HG02885 (cell line): ENCODE results near the gene PILRA.
A peak's percentile ranks its signal among the peaks of the same experiment; 100 is the strongest.
"Not testable (repeated sequence)": the region's sequence is repeated elsewhere in the genome, so short reads cannot be mapped to it uniquely, and the experiment has no call there.

Experiments
- ATAC-seq: cut with Tn5 transposase; IDR thresholded peaks from one replicate; pipeline ENCODE4 v1.9.1; 2021; ENCODE audit warnings: mild to moderate bottlenecking; ENCODE audit not compliant: unreplicated experiment, poor library complexity

Gene PILRA

DNA sequence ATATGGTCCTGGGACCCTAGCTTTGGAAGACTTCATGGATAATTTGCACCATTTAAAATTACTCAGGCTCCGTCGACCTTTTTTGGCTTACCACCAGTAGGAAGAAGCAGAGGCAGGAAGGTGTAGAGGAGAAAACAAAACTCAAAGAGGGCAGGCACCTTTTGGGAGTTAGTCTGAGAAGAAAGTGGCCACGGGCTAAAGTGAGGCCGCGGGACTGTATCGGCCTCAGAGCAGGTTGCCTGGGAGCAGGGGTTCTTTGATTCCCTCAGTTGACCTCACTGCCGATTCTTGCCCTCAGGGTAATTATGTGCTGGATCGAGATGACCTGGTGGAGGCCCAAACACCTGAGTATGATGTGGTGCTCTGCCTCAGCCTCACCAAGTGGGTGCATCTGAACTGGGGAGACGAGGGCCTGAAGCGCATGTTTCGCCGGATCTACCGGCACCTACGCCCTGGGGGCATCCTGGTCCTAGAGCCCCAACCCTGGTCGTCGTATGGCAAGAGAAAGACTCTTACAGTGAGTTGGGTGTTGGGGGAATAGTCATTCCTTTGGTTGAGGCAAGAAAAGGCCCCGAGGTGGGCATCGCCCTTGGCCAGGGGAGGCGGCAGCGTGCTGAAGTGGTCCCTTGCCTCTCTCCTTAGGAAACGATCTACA is 59.5 kb downstream of the PILRA start:
- no peak for ATAC-seq

DNA sequence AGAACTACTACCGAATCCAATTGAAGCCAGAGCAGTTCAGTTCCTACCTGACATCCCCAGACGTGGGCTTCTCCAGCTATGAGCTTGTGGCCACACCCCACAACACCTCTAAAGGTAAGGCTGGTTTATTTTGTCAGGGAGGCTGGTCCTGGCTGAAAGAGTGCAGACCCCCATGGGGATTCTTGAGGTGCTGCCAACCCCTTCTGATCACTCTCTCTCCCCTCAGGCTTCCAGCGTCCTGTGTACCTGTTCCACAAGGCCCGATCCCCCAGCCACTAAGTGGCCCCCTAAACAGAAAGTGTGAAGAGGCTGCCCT is 59.9 kb downstream of the PILRA start:
- no peak for ATAC-seq

DNA sequence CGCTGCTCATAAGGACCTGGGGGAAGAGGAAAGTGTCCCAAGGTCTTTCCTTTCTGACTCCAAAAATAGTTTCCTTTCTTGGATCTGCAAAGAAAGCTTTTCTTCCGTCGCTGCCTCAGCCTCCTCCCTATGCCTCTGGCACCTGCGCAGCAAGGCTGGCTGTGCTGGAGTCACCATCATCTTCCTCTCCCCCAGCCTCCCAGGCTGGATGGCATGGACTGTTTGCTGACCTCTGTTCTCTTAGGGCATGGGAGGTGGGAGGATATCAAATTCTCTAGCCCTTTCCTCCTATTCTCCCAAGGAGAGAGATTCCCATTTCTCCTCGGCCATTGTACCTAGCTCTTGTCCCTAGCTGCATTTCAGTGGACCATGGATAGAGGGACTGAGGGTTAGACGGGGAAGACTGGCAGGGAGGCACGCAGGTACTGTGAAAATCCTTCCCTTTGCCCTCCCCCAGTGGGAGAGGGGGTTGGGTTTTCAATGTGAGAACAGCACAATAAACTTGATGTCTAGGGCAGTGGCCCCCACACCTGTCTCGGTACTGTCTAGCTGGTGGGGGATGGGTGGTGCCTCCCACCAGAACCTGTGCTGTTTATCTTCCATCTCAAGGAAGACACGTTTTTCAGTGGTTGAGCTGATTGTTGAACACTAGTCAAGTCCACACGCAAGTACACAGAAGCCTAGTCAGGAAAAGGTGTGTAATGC is 60.5 kb downstream of the PILRA start:
- ATAC-seq, result no peak

DNA sequence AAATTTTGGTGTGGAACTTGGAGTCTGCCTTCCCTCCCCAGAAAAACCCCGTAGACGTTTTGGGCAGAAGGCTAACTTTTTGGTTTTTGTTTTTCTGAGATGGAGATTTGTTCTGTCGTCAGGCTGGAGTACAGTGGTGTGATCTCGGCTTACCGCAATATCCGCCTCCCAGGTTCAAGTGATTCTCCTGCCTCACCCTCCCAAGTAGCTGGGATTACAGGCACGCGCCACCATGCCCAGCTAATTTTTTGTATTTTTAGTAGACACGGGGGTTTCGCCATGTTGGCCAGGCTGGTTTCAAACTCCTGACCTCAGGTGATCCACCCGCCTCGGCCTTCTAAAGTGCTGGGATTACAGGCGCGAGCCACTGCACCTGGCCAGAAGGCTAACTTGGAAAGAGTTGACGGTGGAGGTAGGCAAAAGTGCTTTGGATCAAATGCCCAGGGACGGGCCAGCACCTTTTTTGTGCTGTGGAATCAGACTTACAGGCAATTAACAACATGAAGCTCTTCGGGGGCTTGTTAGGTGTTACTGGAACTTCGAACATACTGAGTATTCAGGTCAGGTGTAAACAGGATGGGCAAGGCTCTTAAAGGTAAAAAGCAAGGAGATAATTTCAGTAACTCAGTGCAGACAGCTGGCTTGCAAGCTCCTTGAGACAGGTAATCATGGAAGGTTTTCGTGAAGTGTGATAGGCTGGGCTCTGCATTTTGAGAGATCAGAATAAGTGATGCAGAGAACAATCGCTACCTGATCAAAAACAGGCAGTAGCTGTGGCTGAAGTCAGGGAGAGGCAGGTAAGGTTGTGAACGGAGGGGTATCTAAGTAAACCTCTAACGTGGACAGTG is 61.2 kb downstream of the PILRA start:
- ATAC-seq, result no peak

DNA sequence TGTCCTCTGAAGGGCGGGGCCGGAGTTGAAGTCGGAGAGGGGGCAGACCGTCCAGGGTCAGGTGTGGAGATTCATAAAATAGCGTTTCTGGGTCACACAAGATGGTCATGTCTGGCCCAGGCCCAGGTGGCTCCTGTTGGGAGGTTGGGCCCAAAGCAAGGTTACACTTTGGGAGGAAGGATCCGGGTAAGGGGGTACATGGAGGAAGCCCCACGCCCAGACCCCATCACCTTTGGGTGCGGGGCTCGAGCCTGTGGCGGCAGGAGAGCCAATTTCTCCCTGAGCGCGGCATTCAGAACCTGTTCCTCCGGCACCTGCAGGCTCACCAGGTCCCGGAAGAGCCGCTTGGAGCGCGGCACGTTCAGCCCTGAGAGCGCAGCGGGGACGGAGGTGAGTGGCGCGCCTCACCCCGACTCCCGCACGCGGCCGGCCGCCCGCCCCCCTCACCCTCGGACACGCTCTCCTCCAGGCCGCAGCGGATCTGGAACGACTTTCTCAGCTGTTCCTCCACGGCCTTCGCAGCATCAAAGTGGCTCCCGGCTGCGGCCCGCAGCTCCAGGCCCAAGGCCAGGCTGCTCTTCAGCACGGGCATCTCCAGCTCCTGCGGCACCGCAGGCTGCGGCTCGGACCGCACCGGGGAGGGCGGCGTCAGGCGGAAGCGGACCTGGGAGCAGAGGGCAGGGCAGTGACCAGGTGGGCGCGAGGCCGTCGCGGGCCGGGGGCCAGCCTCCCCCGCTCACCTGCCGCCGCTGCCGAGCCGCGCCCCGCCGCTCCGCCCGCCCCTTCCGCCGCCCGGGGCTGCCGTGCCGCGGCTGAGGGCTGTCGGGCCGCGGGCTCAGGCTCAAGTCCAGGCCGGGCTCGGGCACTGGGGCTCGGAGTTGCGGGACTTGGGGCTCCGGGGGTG is 62.4 kb downstream of the PILRA start:
- ATAC-seq, result peak; percentile 29

DNA sequence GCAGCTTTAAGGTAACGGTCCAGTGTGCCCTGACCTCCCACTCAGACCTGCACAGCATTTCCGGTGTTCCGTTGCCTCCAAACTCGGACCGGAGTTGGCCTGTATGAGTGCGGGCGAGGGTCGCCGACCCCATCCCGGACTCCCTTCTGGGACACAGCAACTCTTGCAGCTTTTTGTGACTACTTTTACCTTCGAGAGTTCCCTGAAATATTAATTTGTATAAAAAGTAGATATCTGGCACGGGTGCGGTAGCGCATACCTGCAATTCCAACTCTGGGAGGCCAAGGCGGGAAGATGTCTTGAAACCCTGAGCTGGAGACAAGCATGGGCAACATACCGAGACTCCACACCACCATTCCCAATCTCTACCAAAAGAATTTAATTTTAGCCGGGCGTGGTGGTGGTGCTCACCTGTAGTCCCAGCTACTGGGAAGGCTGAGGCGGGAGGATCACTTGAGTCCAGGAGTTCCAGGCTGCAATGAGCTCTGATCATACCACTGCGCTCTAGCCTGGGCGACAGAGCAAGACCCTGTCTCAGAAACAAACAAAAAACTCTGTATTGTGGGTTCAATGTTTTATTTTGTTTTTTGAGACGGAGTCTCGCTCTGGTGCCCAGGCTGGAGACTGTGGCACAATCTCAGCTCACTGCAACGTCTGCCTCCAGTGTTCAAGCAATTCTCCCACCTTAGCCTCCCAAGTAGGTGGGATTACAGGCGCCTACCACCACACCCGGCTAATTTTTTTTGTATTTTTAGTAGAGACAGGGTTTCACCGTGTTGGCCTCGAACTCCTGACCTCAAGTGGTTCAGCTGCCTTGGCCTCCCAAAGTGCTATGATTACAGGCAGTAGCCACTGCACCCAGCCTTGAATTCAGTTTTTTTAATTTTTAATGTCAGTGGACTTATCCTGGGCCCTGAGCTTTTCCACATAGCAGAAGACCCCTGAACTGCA is 64.1 kb downstream of the PILRA start:
- ATAC-seq, result no peak

DNA sequence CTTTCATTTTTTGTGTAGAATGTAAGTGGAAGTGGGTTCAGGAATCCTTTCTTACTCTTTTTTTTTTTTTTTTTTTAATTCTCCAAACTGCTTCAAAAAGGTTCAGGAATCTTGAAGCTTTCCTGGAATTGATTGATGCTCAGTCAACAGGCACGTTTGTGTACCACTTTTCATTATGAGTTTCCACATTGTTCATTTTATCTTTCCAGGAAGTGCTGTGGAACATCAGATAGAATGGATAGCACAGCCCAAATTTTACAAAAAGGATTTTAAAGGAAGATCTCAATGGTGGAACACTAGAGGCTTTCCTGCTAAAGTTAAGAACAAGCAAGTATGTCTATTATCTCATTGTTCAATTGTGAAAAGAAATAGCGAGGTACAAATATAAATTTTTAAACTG is 64.9 kb downstream of the PILRA start:
- no peak for ATAC-seq

DNA sequence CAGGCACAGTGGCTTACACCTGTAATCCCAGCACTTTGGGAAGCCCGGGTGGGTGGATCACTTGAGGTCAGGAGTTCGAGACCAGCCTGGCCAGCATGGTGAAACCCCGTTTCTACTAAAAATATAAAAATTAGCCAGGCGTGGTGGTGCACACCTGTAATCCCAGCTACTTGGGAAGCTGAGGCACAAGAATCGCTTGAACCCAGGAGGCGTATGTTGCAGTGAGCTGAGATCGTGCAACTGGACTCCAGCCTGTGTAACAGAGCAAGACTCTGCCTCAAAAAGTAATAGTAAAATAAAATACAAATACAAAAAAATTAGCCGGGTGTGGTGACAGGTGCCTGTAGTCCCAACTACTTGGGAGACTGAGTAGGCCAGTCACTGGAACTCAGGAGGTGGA is 65.4 kb downstream of the PILRA start:
- not testable (repeated sequence) for ATAC-seq

DNA sequence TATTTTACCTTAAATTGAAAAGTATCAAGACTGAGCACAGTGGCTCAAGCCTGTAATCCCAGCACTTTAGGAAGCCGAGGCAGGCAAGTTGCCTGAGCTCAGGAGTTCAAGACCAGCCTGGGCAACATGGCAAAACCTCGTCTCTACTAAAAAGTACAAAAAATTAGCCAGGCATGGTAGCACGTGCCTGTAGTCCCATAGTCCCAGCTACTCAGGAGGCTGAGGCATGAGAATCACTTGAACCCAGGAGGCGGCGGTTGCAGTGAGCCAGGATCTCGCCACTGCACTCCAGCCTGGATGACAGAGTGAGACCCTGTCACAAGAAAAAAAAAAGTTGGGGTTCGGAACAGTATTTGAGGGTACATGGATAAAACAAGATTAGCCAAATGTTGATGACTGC is 66.0 kb downstream of the PILRA start:
- not testable (repeated sequence) for ATAC-seq

DNA sequence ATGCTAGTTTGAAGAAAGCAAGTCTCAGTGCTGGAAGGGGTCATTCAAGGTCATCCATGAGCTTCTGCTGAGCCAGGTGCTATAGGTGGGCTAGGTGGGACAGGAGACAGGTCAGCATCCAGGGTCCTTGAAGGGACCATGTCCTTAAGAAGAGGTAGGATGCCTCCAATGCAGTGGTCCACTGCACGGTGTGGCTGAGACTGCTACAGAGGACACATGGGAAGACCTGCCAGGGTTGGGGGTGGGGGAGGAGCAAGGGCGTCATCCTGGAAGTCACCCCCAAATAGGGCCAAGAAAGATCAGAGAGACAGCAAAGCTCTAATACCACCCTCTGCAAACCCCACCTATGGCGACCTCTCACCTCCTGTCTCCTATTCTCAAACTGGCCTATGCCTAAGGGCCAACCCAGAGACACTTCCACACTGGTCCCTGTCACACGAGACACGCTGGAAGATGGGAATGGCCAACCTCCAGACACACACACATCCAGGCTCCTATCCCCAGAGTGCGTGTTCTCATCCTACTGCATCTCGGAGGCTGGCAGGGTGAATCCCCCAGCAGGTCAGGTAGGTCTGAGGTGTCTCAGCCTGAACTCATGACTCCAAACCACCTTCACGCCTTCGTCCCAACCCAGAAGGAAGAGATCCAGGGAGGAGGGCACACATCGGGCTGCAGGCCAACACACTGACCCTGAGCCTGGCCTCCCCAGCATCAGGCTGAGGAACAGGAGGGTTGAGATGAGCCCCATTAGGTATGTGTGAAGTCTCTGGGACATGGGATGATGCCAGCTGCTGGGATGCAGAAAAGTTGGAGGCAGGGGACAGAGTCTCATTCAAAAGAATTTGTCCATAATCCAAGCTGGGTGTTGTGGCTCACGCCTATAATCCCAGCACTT is 68.6 kb downstream of the PILRA start:
- no peak for ATAC-seq

DNA sequence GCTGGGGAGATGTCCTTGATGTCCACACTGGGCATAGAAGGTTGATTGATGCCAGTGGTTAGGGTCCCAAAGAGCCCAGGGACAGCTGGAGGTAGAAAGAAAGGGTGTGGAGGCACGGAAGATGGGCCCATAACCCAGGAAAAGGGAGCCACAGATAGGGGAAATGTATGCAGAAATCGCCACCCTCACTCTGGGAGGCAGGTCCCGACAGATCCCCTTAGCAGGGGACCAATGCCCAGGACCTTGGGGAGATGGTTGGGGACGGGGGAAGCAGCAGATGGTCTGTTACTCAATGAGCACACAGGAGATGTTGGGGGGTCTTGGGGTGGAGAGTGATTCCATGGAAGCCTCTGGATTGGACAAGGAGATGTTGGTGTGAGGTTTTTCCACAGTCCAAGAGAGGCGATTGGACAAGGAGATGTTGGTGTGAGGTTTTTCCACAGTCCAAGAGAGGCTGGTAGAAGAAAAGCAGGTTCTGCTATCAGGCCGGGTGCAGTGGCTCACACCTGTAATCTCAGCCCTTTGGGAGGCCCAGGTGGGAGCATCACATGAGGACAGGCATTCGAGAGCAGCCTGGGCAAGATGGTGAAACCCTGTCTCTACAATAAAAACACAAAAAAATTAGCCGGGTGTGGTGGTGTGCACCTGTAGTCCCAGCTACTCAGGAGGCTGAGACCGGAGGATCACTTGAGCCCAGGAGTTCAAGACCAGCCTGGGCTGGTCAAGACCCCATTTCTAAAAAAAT is 70.0 kb downstream of the PILRA start:
- no peak for ATAC-seq

DNA sequence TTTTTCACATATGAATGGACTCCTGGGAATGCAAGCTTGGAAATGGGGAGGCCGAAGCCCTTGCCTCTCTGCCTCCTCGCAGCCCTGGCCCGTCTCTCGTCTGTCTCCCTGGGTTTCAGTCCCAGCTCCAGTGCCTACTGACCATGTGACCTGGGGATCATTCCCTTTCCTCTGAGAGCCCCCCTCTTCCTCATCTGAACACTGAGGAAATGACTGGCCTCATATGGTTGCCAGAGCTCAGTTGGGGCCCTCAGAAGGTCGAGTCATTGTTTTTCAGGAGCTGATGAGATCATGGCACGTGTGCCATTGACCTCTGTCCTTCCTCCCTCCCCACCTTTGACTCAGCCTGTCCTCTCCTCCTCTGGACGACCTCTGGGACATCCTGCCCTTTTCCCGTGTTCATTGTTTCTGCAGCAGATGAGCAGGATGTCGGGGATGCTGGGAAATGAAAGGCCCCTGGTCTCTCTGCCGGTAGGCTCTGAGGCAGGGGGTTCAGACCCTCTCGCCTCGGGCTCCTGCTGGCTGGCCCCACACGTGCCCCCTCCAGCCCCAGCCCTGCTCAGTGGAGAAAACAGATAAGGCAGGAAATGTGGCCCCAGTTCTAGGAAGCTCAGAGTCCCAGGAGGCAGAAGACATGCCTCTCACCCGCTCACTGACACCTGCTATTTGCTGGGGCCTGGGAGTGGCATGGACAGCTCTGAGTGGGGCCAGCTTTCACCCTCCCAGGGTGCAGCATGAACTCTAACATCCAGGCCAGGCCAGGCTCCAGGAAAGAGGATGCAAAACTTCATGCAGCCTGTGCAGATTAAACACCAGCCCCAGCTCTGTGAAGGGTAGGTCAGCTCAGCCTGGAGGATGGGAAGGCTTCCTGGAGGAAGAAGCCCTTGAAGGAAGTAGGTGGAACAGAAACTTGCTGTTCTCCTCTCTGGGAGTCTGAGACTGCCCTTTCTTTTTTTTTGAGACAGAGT is 71.3 kb downstream of the PILRA start:
- ATAC-seq, result no peak

DNA sequence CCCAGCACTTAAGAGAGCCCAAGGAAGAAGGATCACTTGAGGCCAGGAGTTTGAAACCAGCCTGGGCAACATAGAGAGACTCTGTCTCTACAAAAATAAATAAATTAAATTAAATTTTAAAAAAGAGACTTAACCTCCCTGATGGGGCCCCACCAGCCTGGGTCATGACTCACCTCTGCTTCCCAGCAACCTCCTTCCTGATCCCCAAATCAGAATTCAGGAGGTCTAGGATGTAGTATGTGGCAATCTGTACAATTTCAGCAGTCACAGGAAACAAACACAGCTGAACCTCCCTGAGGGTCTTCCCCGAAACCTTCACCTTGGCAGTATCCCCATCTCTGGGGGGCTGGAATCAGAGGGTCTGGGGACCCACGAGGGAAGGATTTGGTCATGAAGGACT is 72.8 kb downstream of the PILRA start:
- ATAC-seq, result no peak

DNA sequence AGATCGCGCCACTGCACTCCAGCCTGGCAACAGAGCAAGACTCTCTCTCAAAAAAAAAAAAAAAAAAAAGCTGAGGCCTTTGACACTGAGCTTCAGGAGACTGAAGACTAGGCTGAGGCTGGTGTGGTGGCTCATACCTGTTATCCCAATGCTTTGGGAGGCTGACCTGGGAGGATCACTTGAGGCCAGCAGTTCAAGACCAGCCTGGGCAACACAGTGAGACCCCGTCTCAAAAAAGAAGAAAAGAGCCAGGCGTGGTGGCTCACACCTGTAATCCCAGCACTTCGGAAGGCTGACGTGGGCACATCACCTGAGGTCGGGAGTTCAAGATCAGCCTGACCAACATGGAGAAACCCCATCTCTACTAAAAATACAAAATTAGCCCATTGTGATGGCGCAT is 74.1 kb downstream of the PILRA start:
- not testable (repeated sequence) for ATAC-seq

DNA sequence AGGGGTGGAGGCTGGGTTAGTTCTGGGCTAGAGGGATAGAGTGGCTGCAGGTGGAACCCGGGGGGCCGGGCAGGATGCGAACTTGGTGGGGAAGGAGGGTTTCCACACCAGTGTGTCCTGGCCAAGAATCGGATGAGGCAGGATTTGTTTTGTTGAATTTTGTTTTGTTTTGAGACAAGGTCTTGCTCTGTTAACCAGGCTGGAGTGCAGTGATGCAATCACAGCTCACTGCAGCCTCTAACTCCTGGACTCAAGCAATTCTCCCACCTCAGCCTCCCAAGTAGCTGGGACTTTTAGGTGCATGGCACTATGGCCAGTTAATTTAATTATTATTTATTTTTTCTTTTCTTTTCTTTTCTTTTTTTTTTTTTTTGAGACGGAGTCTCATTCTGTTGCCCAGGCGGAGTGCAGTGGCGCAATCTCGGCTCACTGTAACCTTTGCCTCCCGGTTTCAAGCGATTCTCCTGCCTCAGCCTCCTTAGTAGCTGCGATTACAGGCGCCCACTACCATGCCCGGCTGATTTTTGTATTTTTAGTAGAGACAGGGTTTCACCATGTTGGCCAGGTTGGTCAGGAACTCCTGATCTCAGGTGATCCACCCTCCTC is 76.0 kb downstream of the PILRA start:
- no peak for ATAC-seq
